GM19438 (cell line): Measurements from ENCODE around the gene C3.
"Not testable (repeated sequence)": the region's sequence is repeated elsewhere in the genome, so short reads cannot be mapped to it uniquely, and the experiment has no call there.

Experiments
- ATAC-seq: cut with Tn5 transposase; IDR thresholded peaks from one replicate; pipeline ENCODE4 v1.9.1; 2021; ENCODE audit warnings: low read depth; ENCODE audit not compliant: unreplicated experiment

C3 gene

DNA sequence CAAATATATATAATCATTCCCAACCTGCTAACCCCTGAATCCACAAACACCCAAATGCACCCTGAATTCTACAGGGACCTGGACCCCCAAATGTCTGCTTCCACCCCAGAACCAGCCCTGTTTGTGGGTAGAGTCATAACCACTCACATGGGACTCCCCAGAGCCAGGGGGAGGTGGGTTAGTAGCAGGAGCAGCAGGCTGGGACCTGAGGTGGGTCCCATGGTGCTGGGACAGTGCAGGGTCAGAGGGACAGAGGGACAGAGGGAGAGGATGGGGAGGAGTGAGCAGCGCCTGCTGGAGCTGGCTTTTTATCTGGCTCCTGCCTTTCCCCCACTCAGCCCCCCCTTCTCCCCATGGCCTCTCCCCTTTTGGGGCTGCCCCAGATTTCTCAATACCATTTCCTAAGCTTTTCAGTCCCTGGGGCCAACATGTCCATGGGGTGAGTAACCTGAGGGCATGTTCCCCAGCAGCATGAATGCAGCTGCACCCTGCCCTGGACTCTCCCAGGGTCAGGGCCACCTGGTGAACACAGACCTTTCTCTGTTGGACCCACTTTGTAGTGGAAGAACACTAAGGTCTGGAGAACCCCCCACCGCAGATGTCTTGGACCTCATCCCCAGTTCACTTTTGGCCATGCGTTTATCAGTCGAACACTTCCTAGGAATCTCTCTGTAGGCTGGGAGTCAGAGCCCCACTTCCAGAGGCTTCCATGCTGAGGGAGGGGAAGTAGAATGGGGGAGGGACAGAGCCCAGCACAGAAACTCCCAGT is at the start of gene C3:
TSS of gene C3 (minus strand) at position 282 of the 769 bp plus-strand sequence. CDS start at position 221, 61 bp downstream.
- no peak for ATAC-seq

DNA sequence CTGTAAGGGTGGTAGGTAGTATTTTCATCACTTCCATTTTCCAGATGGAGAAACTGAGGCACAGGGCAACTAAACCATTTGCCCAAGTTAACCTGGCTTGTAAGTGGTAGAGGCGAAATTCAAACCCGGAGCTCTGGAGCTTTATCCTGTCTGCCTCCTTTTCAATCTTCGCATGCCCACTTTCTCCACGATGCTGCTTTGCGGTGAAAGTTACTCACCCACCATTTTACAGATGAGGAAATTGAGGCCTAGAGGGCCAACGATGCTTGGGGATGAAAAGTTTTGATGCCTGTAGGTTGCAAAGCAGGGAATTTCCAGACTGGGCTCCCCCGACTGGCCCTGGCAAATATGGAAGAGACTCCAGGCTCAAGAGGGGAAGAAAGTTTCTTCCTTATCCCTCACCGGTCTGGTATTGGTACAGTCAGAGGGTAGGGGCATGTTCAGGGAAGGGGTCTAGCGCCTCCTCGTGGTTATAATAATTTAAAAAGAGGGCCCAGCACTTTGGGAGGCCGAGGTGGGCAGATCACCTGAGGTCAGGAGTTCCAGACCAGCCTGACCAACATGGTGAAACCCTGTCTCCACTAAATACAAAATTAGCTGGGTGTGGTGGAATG is 48.7 kb upstream of the C3 start:
- ATAC-seq, result no peak

GRCh38 chr19:6768236-6768785 is 47.9 kb upstream of the C3 start:
- ATAC-seq, result no peak

DNA sequence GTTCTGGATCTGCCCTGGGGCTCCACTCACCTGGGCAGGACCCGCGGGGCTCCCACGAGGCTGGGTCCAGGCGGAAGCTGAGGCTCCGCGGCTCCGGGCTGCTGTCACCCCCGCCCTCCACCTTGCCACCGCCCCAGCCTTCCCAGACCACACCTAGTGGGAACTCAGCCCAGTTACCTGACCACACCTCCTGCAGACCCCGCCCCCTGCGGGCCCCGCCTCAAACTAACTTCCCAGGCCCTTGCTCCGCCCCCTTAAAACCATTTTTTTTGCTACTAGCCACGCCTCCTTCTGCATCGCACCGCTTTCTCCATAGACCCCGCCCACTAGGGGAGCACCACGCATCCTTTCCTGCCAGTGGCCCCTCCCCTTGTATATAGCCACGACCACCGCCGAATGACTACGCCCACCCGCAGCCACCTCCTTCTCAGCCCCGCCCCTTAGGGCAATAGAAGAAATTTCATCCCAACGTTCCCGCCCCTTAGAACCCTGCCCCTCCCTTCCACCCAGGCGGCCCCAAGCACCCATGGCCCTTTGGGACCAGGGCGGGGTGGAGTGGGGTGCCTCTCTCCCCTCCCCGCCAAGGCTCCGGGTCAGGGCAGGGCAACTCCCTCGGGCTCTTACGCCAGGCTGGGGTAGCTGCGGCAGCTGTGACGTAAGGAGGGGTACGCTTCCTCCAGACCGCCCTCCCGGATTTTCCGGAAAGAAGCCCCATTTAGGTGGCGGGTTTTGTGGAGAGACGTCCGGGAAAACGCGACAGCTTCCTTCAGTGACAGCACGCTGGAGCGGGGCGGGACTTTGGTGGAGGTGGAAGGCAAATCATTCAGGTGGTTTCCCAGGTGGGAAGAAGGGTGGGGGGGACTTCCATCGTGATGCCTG is 47.1 kb upstream of the C3 start, which contains the start of gene SH2D3A:
TSS of gene SH2D3A (minus strand) at position 79 of the 879 bp plus-strand sequence. CDS start 3,687 bp downstream, outside the sequence.
- ATAC-seq, result peak; percentile 58

- ATAC-seq, result peak; percentile 11
Observed at GRCh38 chr19:6767081-6767356, 46.6 kb upstream of the C3 start.

DNA sequence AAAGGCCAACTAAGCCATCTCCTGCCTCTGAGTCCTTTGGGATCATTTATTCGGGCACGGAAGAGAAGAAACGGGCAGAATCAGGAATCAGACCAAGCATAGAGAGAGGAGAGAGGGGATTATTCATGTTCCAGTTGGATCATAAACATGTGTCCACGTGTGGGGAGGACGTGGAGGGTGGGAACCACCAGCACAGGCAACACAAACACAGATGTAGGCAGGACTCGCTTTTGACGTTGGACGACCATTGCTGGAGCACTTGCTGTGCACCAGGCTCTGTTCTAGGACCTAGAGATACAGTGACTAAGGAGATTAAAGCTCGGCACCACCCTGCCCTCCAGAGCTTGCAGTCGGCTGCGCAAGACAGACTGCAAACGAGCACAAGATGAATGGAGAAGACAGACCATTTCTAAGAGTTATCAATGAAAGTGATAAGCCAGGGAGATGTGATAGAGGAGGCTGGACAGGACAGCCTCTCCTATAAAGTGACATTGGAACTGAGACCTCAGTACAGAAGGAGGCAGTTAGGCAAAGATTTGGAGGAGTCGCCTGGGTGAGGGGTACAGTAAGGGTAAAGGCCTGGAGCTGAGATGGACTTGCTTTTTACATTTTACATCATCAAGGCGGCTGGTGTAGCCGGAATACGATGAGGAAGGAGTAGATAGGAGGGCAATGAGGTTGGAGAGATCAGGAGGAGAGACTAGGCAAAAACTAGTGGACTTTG is 46.1 kb upstream of the C3 start:
- ATAC-seq, result no peak

DNA sequence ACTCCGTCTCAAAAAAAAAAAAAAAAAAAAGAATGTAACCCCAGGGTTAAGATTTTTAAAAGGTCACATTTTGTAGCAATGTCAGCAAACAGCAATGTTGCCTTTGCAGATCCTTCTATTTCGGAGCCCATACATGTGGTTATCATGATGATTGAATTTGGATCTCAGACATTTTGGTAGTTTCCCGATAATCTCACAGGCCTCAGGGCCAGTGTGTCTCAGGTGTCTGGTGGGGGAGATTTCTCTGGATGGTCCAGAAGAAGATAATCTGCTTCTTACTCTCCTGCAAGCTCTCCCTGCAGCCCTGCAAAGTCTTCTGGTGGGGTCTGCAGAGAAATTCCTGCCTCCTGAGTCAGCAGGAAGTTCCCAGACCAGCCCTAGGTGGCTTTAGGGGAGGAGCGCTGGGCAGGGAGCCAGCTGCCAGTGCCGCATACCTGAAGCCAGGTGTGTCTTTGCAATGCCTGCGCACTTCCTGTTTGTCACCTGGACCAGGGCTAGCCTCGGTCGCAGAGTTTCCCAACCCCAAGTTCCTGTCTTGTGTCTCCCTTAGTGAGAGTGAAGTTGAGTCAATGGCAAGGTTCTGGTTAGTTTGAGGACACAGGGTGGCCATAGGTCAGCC is 45.4 kb upstream of the C3 start:
- no peak for ATAC-seq

DNA sequence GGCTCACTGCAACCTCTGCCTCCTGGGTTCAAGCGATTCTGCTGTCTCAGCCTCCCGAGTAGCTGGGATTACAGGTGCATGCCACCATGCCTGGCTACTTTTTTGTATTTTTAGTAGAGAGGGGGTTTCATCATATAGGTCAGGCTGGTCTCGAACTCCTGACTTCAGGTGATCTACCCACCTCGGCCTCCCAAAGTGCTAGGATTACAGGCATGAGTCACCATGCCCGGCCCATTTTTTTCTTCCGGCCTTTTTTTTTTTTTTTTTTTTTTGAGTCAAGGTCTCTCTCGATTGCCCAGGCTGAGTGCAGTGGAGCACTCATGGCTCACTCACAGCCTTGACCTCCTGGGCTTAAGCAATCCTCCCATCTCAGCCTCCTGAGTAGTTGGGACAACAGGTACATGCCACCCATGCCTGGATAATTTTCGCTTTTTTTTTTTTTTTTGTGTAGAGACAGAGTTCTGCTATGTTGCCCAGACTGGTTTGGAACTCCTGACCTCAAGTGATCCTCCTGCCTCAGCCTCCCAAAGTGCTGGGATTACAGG is 41.9 kb upstream of the C3 start:
- not testable (repeated sequence) for ATAC-seq

DNA sequence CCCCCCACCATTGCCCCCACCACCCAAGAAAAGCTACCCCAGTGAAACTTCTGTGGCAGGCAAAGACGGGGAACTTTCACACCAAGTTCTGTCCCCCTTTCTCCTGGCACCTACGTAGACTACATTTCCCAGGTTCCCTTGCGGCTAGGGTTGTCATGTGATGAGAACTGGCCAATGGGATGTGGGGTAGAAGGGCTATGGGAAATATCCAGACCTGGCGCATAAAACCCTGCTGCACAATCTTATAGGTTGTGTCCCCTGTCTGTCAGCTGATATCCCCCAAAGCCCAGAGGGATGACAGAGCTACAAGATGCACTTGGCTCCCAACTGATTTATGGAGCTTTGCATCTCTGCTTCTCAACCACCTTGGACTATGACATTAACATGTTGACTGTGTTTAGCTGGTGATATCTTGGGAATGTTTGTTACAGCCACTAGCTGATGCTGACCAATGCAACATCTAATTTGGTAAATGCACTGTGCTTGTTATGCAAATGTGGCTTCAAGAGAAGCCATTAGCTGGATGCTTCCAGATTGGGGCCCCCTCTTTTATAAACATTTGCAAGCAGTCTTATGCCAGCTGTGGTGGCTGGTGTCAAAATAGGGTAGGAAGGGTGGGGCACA is 40.7 kb upstream of the C3 start:
- no peak for ATAC-seq

- no peak for ATAC-seq
Observed at GRCh38 chr19:6760606-6761005, 40.2 kb upstream of the C3 start.

DNA sequence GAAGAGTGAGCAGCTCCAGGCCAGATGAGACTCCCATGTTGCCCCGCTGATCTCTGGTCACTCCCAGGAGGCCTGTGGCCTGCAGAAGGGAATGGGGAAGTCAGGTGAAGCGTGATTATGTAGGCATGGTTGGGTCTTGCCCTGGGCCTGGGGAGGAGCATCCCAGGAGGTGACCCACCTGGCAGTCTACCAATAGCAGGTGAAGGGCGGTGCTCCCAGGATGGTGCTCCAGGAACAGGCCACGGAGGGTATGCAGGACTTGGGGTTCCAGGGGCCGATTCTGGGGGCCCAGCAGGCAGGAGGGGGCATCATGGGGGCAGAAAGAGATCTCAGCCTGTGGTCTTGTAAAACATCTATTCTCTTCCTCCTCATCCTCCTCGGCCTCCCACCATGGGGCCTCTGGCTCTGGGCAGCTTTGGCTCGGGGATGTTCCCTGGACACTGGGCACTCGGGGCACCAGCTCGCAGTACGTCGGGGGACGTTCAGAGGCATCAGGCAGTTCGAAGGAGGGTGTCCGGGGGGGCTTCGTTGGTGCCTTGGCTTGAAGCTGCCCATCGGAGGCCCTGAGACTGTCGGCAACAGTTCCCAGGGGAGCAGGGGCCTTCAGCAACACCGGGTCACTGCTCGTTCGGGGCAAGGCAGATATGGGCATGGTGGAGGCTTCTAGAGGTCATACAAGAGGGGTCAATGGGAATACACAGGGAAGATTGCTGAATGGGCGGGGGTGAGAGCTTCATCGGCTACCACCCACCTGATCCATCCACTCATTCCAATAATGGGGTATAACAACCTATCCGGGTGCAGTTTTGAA is 34.4 kb upstream of the C3 start:
- ATAC-seq, result no peak

DNA sequence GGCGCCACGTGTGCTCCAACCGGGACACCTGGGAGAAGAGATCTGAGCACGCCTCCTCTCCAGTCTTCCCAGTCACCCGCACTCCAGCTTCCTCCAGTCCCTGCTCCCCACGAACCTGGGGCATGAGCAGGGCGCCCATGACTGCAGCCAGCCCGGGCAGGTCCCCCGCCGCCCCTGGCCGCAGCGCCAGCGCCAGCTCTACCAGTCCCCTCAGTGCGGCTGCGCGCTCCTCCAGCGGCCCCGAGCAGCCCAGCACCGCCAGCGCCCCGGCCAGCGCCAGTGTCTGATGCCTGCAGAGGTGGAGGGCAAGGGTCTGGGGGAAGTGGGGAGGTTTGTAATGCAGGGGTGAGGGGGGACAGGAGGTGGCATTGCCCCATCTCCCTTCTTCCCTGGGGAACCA is 33.7 kb upstream of the C3 start:
- no peak for ATAC-seq

DNA sequence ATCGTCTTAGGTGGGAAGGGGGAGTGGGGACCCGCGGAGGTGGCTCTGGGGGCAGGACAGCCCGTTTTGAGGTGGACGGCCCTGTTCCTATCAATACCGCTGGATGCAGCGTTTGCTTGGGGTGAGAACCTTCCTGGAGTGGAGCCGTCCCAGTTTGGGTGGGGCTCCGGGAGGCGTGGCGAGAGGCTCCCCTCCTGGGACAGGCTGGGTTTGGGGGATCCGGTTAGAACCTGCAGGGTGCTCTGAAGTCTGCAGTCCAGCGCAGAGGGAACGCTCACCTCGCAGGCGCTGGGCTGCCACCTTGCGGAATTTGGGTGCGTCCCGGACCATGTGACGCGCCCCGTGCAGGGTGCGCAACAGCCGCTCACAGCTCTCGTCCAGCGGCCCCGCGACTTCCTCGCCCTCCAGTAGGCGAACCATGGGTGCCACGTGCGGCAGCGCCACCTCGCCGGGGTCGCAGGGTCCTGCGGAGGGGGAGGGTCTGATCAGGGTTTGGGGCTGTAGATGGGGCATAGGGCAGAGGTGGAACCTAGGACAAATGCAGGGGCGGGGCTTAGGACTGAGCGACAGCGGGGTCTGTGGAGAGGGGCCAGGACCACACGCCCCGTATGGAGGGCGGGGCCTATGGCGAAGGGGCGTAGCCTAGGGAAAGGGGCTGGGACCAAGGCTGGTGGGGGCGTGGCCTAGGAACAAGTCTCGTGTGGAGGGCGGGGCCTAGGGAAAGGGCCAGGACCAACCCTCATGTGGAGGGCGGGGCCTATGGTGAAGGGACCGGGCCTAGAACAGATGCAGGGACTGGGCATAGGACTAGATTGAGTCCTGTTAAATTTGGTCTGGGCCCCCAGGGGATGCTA is 33.0 kb upstream of the C3 start:
- peak; percentile 78 for ATAC-seq

DNA sequence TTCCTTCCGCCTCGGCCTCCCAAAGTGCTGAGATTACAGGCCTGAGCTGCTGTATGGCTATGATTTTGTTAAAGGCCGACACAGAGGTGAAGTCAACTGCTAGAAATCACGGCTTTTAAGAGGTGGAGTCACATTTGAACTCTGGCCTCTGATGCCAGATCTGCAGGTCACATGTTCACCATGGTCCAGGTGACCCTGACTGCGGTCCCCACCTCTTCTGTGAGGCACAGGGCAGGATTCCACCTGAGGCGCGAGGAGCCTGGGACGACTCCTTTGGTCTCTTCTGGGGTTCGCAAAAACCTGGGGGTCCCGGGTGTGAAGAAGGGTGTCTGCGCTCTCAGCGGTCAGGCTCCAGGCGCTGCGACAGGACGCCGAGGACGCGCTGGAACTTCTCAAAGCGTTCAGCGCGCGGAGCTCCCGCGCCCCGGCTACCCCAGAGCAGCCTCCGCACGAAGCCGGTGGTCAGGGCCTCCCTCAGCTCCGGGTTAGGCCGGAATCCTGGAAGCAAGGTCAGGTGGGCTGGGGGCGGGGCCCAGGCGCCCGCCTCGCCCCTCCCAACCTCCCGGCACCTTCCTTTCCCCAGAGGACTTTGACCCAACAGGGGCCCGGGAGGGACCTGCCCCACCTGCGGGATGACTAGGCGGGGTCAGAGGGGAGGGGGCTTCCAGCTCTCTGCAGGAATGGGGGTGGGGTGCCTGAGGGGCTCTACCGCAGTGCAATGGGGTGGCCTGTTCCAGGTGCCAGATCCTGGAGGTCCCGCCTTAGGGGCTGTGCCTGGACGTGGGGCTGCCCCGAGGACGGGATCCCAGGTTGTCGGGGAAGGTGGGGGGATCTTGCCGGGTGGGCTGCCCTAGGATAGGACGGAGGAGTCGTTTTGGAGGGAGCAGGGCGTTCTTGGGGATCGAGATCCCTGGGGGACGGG is 32.1 kb upstream of the C3 start:
- ATAC-seq, result no peak

DNA sequence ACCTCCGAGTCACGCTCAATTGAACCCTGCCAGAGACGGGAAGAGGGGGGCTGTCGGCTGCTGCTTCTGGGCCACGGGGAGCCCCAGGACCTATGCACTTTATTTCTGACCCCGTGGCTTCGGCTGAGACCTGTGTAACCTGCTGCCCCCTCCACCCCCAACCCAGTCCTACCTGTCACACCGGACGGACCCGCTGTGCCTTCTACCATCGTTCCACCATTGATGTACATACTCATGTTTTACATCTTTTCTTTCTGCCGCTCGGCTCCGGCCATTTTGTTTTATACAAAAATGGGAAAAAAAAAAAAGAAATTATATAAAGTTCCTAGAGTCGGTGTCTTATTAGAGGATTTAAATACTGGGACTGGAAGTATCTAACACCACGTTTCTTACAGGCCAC is 30.7 kb upstream of the C3 start:
- ATAC-seq, result no peak

DNA sequence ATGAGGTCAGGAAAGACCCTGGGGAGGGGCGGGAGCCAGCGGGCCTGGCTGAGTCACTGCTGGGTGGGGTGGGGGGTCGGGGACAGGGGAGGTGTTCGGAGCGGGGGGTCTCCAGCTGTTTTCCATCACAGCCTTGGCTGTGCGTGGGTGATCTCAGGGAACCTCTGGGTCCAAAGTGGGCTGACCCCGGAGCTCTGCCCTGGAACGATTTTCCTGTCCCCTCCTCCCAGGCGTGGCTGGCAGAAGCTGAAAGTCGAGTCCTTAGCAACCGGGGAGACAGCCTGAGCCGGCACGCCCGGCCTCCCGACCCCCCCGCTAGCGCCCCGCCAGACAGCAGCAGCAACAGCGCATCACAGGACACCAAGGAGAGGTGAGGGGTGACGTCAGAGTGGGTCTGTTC is 29.6 kb upstream of the C3 start:
- ATAC-seq, result no peak

- not testable (repeated sequence) for ATAC-seq
Observed at GRCh38 chr19:6748543-6748942, 28.1 kb upstream of the C3 start.
